Natural killer cell (primary cell): ENCODE measurements around the gene PEX7. TPM values are rescaled to one million over a fixed set of nuclear protein-coding genes. Genes with fewer than 3 reads are reported as not detected.

Experiments used
- ATAC-seq, 3 donors: fragments of 150-1000 bp in 2 of 3; fragments of 200-7000 bp in 1 of 3; cut with Tn5 transposase; 1 replicate in 1 of 3; 2 replicates in 2 of 3; pipeline ENCODE4 v1.10.0; 2021; ENCODE audit warnings: mild to moderate bottlenecking in 2 of 3, moderate library complexity in 2 of 3
- DNase-seq, 2 donors: peaks; one replicate each; pipeline versions ENCODE4 v3.0.0 to v3.0.0-alpha.2; 2013 to 2021; ENCODE audit warnings: mixed read lengths in 1 of 2
- H3K27ac ChIP-seq: one replicate; pipeline ENCODE4 v1.5.1; 2013; ENCODE audit warnings: mild to moderate bottlenecking, low read length
- H3K27me3 ChIP-seq: one replicate; pipeline ENCODE4 v1.6.1; 2013; ENCODE audit warnings: low read length; ENCODE audit not compliant: control insufficient read depth, insufficient read depth
- H3K36me3 ChIP-seq: one replicate; pipeline ENCODE4 v1.6.1; 2013; ENCODE audit warnings: low read length; ENCODE audit not compliant: control insufficient read depth, insufficient read depth
- H3K4me1 ChIP-seq: one replicate; pipeline ENCODE4 v1.6.1; 2013; ENCODE audit warnings: low read length; ENCODE audit not compliant: control insufficient read depth, insufficient read depth
- H3K4me3 ChIP-seq: one replicate; pipeline ENCODE4 v1.5.1; 2013; ENCODE audit warnings: low read length
- H3K9me3 ChIP-seq: one replicate; pipeline ENCODE4 v1.6.1; 2013; ENCODE audit warnings: low read length; ENCODE audit not compliant: control insufficient read depth, insufficient read depth
- H3K27ac Mint-ChIP-seq, 2 donors: one replicate each; pipeline ENCODE4 v1.8.0; 2022; ENCODE audit warnings: mild to moderate bottlenecking in 2 of 2, mixed read lengths in 2 of 2, moderate library complexity in 1 of 2
- H3K27me3 Mint-ChIP-seq, 2 donors: one replicate each; pipeline ENCODE4 v1.8.0; 2022; ENCODE audit warnings: low read depth in 2 of 2, mixed read lengths in 2 of 2
- H3K36me3 Mint-ChIP-seq: one replicate; pipeline ENCODE4 v1.8.0; 2022; ENCODE audit warnings: mixed read lengths
- H3K4me1 Mint-ChIP-seq, 2 donors: one replicate each; pipeline ENCODE4 v1.8.0; 2022; ENCODE audit warnings: mixed read lengths in 2 of 2
- H3K4me3 Mint-ChIP-seq: one replicate; pipeline ENCODE4 v1.8.0; 2022; ENCODE audit warnings: mild to moderate bottlenecking, moderate library complexity, mixed read lengths
- H3K9me3 Mint-ChIP-seq, 2 donors: one replicate each; pipeline ENCODE4 v1.8.0; 2022; ENCODE audit warnings: mixed read lengths in 2 of 2
- WGBS: methylation state at CpG from one replicate; pipeline ENCODE4 v1.1.7; 2013; ENCODE audit warnings: missing lambda C conversion rate; ENCODE audit not compliant: insufficient coverage; 5-methylcytosine and 5-hydroxymethylcytosine counted together
- intact Hi-C: fragments of 100-400 bp; cut with micrococcal nuclease; formaldehyde crosslinking; loops from one replicate; pipeline ENCODE4 v1.14.2; 2022
- total RNA-seq, 4 donors: library from RNA; stranded (reverse); fragments of 120-200 nt in 1 of 4; gene quantifications; one replicate each; pipeline versions ENCODE4 v1.2.3 to v1.2.4, GENCODE V29; 2013 to 2022
- TF ChIP-seq, protein P1 (sequence below): fragments of 200-600 bp; IDR thresholded peaks from one replicate; pipeline ENCODE4 v1.8.0; 2022; ENCODE audit warnings: antibody characterized with exemption

The PEX7 gene
- total RNA-seq, 3 donors from 2014 or later (not counting 1 experiment from before 2014, with no cell fraction given) = 2.4 to 3.6 (median 2.5) TPM

DNA sequence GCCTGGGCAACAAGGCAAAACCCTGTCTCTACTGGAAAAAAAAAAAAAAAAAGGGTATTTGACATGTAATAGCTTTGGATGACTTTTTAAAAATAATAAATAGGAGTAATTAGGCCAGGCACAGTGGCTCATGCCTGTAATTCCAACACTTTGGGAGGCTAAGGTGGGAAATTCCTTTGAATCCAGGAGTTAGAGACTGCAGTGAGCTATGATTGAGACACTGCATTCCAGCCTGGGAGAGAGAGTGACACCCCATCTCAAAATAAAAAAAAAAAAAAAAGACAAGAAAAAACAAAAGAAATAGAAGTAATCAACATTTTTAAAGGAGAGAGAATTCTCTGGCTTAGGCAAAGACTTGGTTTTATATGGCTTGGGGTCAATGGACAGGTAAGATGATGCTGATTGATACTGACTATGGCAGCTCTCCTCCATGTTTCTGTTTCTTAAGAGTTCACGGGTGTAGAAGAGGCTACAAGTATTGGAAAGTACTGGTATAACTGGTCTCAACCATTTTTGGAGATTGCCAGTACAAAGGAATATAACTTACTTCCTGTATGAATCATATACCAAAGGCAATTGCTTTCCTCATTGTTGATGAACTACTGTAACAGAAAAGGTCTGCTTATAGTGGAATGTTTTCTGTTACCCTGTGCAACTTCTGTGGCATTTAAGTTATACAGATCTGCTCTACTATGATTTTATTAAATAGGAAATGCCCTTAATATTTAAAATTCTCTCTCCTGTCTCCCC is 40.2 kb upstream of the PEX7 start:
- no peaks in the 10 kb centered on the region for H3K9me3 ChIP-seq
- H3K4me1 Mint-ChIP-seq = peaks cover 44 to 75% of the 10 kb centered on the region in 2 donors
- H3K27ac Mint-ChIP-seq = peak overlapping the region; percentile 36 to 96
- H3K27me3 ChIP-seq = no peaks in the 10 kb centered on the region
- intact Hi-C loops = no loop called here
- H3K36me3 Mint-ChIP-seq = no peaks in the 10 kb centered on the region
- WGBS = 57% methylated on average over 1 of the region's 1 CpG
- H3K4me3 ChIP-seq = no peak overlapping the region
- peaks cover 40% of the 10 kb centered on the region for H3K4me1 ChIP-seq
- no peaks in the 10 kb centered on the region for H3K36me3 ChIP-seq
- H3K4me3 Mint-ChIP-seq = peak overlapping the region; percentile 28
- H3K27ac ChIP-seq = no peak overlapping the region
- H3K9me3 Mint-ChIP-seq = no peaks in the 10 kb centered on the region
- peak in 1 of 3 donors; percentile 10 for ATAC-seq
- peak in 1 of 2 donors; percentile 30 for DNase-seq
- H3K27me3 Mint-ChIP-seq = no peaks in the 10 kb centered on the region
- TF ChIP-seq, protein P1, sequence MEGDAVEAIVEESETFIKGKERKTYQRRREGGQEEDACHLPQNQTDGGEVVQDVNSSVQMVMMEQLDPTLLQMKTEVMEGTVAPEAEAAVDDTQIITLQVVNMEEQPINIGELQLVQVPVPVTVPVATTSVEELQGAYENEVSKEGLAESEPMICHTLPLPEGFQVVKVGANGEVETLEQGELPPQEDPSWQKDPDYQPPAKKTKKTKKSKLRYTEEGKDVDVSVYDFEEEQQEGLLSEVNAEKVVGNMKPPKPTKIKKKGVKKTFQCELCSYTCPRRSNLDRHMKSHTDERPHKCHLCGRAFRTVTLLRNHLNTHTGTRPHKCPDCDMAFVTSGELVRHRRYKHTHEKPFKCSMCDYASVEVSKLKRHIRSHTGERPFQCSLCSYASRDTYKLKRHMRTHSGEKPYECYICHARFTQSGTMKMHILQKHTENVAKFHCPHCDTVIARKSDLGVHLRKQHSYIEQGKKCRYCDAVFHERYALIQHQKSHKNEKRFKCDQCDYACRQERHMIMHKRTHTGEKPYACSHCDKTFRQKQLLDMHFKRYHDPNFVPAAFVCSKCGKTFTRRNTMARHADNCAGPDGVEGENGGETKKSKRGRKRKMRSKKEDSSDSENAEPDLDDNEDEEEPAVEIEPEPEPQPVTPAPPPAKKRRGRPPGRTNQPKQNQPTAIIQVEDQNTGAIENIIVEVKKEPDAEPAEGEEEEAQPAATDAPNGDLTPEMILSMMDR = no peak

DNA sequence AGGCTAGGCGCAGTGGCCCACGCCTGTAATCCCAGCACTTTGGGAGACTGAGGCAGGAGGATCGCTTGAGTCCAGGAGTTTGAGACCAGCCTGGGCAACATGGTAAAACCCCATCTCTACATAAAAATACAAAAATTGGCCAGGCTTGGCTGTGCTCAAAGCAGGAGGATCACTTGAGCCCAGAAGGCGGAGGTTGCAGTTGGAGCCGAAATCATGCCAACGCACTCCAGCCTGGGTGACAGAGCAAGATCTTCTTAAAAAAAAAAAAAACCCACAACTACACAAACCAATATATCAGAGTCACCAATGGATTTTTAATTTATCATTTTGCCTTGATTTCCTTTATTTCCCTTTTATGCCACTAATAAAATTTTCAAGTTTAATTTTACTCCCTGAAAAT is 39.4 kb upstream of the PEX7 start:
- Mint-ChIP-seq H3K36me3 (no peaks in the 10 kb centered on the region), H3K27ac (peak overlapping the region; percentile 96), H3K27me3 (no peaks in the 10 kb centered on the region), H3K4me3 (peak overlapping the region; percentile 93), H3K9me3 (peaks cover 0 to 2% of the 10 kb centered on the region in 2 donors), H3K4me1 (peaks cover 52 to 77% of the 10 kb centered on the region in 2 donors)
- H3K9me3 ChIP-seq = no peaks in the 10 kb centered on the region
- intact Hi-C loops = no loop called here
- no peak for DNase-seq
- peaks cover 46% of the 10 kb centered on the region for H3K4me1 ChIP-seq
- no peak for ATAC-seq
- 97% methylated on average over 6 of the region's 6 CpGs for WGBS
- H3K4me3 ChIP-seq = no peak overlapping the region
- no peak overlapping the region for H3K27ac ChIP-seq
- TF ChIP-seq, protein P1 = no peak
- H3K27me3 ChIP-seq = no peaks in the 10 kb centered on the region
- no peaks in the 10 kb centered on the region for H3K36me3 ChIP-seq

DNA sequence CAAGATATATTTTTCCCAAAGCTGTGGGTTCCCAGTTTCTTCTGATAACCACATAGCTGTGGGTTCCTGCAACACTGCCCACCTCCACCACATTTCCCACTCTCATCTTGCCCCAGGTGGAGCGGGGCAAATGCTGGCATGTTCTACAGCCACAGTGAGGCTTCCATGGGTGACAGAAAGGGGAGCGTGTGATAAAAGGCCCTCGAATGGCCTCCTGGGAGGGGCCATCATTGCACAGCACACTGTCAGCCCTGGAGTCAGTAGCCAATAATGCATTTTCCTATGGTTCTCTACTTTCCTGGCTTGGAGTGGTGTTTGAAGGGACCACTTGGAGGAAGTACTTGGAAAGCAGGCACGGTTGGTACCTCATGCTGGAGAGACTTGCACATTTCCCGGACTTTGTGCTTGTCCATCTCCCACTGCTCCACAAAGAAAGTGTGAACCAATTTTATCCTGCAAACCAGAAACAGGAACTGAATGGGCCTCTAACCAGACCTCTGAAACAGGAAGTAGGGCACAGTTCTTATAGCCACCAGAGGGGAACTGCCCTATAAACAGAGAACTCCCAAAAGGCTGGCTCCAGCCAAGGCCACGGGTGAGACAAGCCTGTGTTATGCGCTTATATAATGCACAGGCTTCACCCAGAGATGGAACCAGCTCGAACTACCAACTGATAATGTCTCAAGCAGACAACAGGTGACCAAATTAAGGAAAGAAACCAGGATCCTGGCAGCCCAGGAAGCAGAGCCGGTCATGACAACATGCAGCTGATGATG is 38.7 kb upstream of the PEX7 start:
- 16% methylated on average over 9 of the region's 9 CpGs for WGBS
- intact Hi-C loops = no loop called here
- Mint-ChIP-seq H3K9me3 (peaks cover 2 to 8% of the 10 kb centered on the region in 2 donors), H3K27ac (peak overlapping the region; percentile 96), H3K27me3 (no peaks in the 10 kb centered on the region), H3K4me1 (peaks cover 59 to 83% of the 10 kb centered on the region in 2 donors), H3K4me3 (peak overlapping the region; percentile 93), H3K36me3 (no peaks in the 10 kb centered on the region)
- ATAC-seq (peak; percentile 52 to 77 (median 62)), DNase-seq (peak in 1 of 2 donors; percentile 54)
- TF ChIP-seq, protein P1 = no peak
- no peaks in the 10 kb centered on the region for H3K36me3 ChIP-seq
- peaks cover 46% of the 10 kb centered on the region for H3K4me1 ChIP-seq
- H3K27ac ChIP-seq = peak overlapping the region; percentile 38
- H3K27me3 ChIP-seq = no peaks in the 10 kb centered on the region
- peak overlapping the region; percentile 13 for H3K4me3 ChIP-seq
- no peaks in the 10 kb centered on the region for H3K9me3 ChIP-seq
